Vagina (tissue), 2 donors: ENCODE measurements around the gene TRA2B. TPM values are rescaled to one million over a fixed set of nuclear protein-coding genes. Genes with fewer than 3 reads are reported as not detected.

Source experiments
- DNase-seq, 2 donors: peaks; one replicate each; pipeline ENCODE4 v3.0.0-alpha.2; 2017; ENCODE audit errors: extremely low spot score in 2 of 2
- H3K27ac ChIP-seq: fragments of 200-600 bp; sonication (generic); one replicate; pipeline ENCODE4 v1.5.1; 2019
- H3K27me3 ChIP-seq: fragments of 200-600 bp; sonication (generic); one replicate; pipeline ENCODE4 v1.5.1; 2019
- H3K36me3 ChIP-seq, 2 donors: fragments of 200-600 bp; sonication (generic); one replicate each; pipeline ENCODE4 v1.5.1; 2017 to 2019
- H3K4me1 ChIP-seq: fragments of 200-600 bp; sonication (generic); one replicate; pipeline ENCODE4 v1.5.1; 2019
- H3K4me3 ChIP-seq, 2 donors: fragments of 200-600 bp; sonication (generic); 1 replicate in 1 of 2; 2 replicates in 1 of 2; pipeline ENCODE4 v1.5.1; 2016 to 2019
- H3K9me3 ChIP-seq: fragments of 200-600 bp; sonication (generic); one replicate; pipeline ENCODE4 v1.5.1; 2019
- CTCF ChIP-seq, 3 experiments: fragments of 450-650 bp in 2 of 3; fragments of 200-600 bp in 1 of 3; sonication (generic) in 1 of 3; IDR thresholded peaks; one replicate each; pipeline ENCODE4 v1.5.1; 2017 to 2019; ENCODE audit warnings: antibody characterized with exemption in 3 of 3, mild to moderate bottlenecking in 2 of 3, moderate library complexity in 2 of 3
- POLR2A ChIP-seq, 2 donors: fragments of 450-650 bp; IDR thresholded peaks; one replicate each; pipeline ENCODE4 v1.6.1; 2017; ENCODE audit warnings: antibody characterized with exemption in 2 of 2, mild to moderate bottlenecking in 2 of 2, moderate library complexity in 2 of 2
- POLR2AphosphoS5 ChIP-seq, 2 donors: sonication (generic); formaldehyde crosslinking; IDR thresholded peaks; one replicate each; pipeline ENCODE4 v1.9.0; 2017; ENCODE audit warnings: antibody characterized with exemption in 2 of 2, mild to moderate bottlenecking in 2 of 2, low read depth in 1 of 2; ENCODE audit not compliant: insufficient read depth in 1 of 2
- intact Hi-C: fragments of 100-400 bp; cut with DNase I; formaldehyde crosslinking; loops from one replicate; pipeline ENCODE4 v1.15.1; 2023
- total RNA-seq: library from RNA; depleted of rRNA; stranded (reverse); fragments of >200 nt; gene quantifications from one replicate; pipeline ENCODE4 v1.2.3, GENCODE V29; 2016

Gene TRA2B
- total RNA-seq, 1 donor from 2014 or later = 145 TPM

GRCh38 chr3:185965496-185965895 is 27.7 kb upstream of the TRA2B start:
- H3K36me3 ChIP-seq = no peaks in the 10 kb centered on the region
- no peak overlapping the region for H3K4me3 ChIP-seq
- no peak overlapping the region for H3K27ac ChIP-seq
- TF ChIP-seq POLR2A (IDR thresholded peaks at IDR 0.05) (no peak), POLR2AphosphoS5 (IDR thresholded peaks at IDR 0.05; ENCODE audit: insufficient read depth in 1 of 2, low read depth in 1 of 2) (no peak), CTCF (IDR thresholded peaks at IDR 0.05) (no peak)
- no peaks in the 10 kb centered on the region for H3K9me3 ChIP-seq
- intact Hi-C loops = no loop called here
- H3K27me3 ChIP-seq = no peaks in the 10 kb centered on the region
- no peaks in the 10 kb centered on the region for H3K4me1 ChIP-seq
- DNase-seq = no peak

GRCh38 chr3:185961675-185962232 is 23.9 kb upstream of the TRA2B start:
- intact Hi-C loops = no loop called here
- H3K9me3 ChIP-seq = no peaks in the 10 kb centered on the region
- no peaks in the 10 kb centered on the region for H3K27me3 ChIP-seq
- DNase-seq = no peak
- no peak for TF ChIP-seq POLR2AphosphoS5 (IDR thresholded peaks at IDR 0.05; ENCODE audit: insufficient read depth in 1 of 2, low read depth in 1 of 2)
- TF ChIP-seq CTCF (IDR thresholded peaks at IDR 0.05) = no peak
- TF ChIP-seq POLR2A (IDR thresholded peaks at IDR 0.05) = no peak
- H3K36me3 ChIP-seq = no peaks in the 10 kb centered on the region
- peak overlapping the region in 1 of 2 donors; percentile 35 for H3K4me3 ChIP-seq
- H3K4me1 ChIP-seq = no peaks in the 10 kb centered on the region
- no peak overlapping the region for H3K27ac ChIP-seq

- H3K9me3 ChIP-seq = no peaks in the 10 kb centered on the region
- no peak for DNase-seq
- H3K4me3 ChIP-seq = peak overlapping the region in 1 of 2 donors; percentile 35
- TF ChIP-seq POLR2AphosphoS5 (IDR thresholded peaks at IDR 0.05; ENCODE audit: insufficient read depth in 1 of 2, low read depth in 1 of 2) (no peak), CTCF (IDR thresholded peaks at IDR 0.05) (no peak), POLR2A (IDR thresholded peaks at IDR 0.05) (no peak)
- intact Hi-C loops = no loop called here
- no peaks in the 10 kb centered on the region for H3K36me3 ChIP-seq
- no peaks in the 10 kb centered on the region for H3K4me1 ChIP-seq
- no peaks in the 10 kb centered on the region for H3K27me3 ChIP-seq
- peak overlapping the region; percentile 31 for H3K27ac ChIP-seq
Measured at GRCh38 chr3:185960522-185961288, 22.9 kb upstream of the TRA2B start.

GRCh38 chr3:185959609-185960521 is 22.1 kb upstream of the TRA2B start:
- intact Hi-C loops = no loop called here
- peak overlapping the region in 1 of 2 donors; percentile 35 for H3K4me3 ChIP-seq
- H3K27ac ChIP-seq = peak overlapping the region; percentile 40
- no peaks in the 10 kb centered on the region for H3K36me3 ChIP-seq
- no peaks in the 10 kb centered on the region for H3K27me3 ChIP-seq
- no peaks in the 10 kb centered on the region for H3K4me1 ChIP-seq
- H3K9me3 ChIP-seq = no peaks in the 10 kb centered on the region
- no peak for TF ChIP-seq POLR2AphosphoS5 (IDR thresholded peaks at IDR 0.05; ENCODE audit: insufficient read depth in 1 of 2, low read depth in 1 of 2)
- no peak for TF ChIP-seq CTCF (IDR thresholded peaks at IDR 0.05)
- no peak for TF ChIP-seq POLR2A (IDR thresholded peaks at IDR 0.05)
- DNase-seq = no peak
